Astrocyte of the spinal cord (primary cell): ENCODE results near the gene TRMT2A.
"Not testable (repeated sequence)": the region's sequence is repeated elsewhere in the genome, so short reads cannot be mapped to it uniquely, and the experiment has no call there.

ENCODE experiments used
- DNase-seq: peaks from one replicate; pipeline ENCODE4 v3.0.0; 2011; ENCODE audit warnings: low read depth, low spot score
- H3K4me3 ChIP-seq: 2 replicates; pipeline ENCODE4 v1.5.1; 2011; ENCODE audit warnings: low read depth, mild to moderate bottlenecking, low read length, moderate library complexity
- in situ Hi-C: cut with HindIII; loops from 2 replicates; pipeline ENCODE4 v1.10.0; 2017; ENCODE audit warnings: low sequenced_read_pairs
- TF ChIP-seq, protein P1 (sequence below): IDR thresholded peaks from 2 replicates; pipeline ENCODE4 v1.5.1; 2012; ENCODE audit warnings: low read depth, mild to moderate bottlenecking, low read length, inconsistent platforms

Gene TRMT2A

DNA sequence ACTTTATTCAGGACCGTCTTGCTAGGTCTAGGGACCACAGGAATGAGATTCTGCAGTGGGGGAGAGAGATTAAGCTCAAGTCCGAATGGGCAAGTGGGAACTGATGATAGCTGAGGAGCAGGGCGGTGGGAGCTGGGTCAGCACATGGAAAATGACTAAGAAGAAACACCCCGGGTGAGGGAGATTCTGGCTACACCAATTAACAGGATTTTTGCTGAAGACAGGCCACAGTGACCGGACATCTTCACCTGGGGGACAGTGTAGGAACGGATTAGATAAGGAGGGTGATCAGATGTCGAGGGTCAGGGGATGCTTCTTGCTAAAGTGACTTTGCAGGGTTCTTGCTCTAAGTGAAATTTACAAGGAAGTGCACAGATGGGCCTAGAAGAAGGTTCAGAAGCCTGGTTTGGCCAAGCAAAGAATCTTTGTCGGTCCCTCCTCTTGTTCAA lies 45.5 kb downstream of the TRMT2A start:
- in situ Hi-C loops: no loop called here
- no peak overlapping the region for H3K4me3 ChIP-seq
- DNase-seq: no peak
- TF ChIP-seq, protein P1, sequence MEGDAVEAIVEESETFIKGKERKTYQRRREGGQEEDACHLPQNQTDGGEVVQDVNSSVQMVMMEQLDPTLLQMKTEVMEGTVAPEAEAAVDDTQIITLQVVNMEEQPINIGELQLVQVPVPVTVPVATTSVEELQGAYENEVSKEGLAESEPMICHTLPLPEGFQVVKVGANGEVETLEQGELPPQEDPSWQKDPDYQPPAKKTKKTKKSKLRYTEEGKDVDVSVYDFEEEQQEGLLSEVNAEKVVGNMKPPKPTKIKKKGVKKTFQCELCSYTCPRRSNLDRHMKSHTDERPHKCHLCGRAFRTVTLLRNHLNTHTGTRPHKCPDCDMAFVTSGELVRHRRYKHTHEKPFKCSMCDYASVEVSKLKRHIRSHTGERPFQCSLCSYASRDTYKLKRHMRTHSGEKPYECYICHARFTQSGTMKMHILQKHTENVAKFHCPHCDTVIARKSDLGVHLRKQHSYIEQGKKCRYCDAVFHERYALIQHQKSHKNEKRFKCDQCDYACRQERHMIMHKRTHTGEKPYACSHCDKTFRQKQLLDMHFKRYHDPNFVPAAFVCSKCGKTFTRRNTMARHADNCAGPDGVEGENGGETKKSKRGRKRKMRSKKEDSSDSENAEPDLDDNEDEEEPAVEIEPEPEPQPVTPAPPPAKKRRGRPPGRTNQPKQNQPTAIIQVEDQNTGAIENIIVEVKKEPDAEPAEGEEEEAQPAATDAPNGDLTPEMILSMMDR: no peak

DNA sequence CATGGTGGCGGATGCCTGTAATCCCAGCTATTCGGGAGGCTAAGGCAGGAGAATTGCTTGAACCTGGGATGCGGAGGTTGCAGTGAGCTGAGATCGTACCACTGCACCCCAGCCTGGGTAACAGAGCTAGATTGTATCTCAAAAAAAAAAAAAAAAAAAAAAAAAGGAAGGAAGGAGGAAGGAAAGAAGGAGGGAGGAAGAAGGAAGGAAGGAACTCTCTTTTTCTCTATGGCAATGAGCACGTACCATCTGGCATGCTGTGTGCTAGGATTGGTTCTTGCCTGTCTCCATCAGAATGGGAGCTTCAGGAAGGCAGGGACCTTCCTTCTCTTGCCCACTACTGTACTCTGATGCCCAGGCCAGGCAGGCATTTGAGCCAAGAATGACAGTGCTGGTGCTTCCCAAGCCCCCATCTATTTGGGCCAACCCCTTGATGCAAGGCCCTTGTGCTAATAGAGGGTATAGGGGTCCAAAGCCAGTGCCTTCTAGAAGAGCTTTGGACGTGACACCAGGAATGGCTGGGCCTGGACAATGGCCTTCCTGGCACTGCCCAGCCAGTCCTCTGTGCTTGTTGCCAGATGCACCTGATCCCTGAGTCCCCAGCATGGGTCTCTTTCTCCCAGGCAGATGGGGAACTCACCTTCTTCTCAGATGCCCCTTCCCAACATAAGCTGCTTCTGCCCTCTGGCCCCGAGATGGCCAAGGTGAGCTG lies 47.5 kb downstream of the TRMT2A start:
- DNase-seq: no peak
- in situ Hi-C loops: no loop called here

DNA sequence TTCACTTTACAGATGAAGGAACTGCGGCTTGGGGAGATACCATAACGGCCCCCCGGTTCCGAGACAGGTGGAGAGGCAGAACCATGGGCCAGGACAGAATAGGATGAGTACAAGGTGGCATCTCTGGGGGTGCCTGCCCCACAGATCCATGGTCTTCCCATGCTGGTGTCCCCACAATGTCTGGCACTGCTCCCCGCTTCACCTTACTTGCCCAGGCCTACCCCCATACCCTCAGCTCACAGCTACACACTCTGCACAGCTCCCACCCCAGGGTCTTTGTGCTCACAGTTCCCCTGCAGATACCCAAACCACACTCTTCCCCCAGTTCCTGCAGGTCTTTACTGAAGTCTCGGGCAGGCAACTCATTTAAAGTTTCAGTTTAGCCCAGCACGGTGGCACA lies 48.4 kb downstream of the TRMT2A start:
- no peak for DNase-seq
- H3K4me3 ChIP-seq: no peak overlapping the region
- TF ChIP-seq, protein P1: no peak
- in situ Hi-C loops: no loop called here

More for the DNA sequence above, 47.5 kb downstream of the TRMT2A start:
- TF ChIP-seq, protein P1: no peak
- H3K4me3 ChIP-seq: no peak overlapping the region

DNA sequence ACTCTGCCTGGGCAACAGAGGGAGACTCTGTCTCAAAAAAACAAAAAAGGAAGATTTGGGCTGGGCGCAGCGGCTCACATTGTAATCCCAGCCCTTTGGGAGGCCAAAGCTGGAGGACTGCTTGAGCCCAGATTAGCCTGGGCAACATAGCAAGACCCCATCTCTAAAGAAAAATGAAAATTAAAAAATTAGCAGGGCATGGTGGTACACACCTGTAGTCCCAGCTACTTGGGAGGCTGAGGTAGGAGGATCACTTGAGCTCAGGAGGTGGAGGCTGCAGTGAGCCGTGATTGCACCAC lies 49.7 kb downstream of the TRMT2A start:
- in situ Hi-C loops, DNase-seq: not testable (repeated sequence)

DNA sequence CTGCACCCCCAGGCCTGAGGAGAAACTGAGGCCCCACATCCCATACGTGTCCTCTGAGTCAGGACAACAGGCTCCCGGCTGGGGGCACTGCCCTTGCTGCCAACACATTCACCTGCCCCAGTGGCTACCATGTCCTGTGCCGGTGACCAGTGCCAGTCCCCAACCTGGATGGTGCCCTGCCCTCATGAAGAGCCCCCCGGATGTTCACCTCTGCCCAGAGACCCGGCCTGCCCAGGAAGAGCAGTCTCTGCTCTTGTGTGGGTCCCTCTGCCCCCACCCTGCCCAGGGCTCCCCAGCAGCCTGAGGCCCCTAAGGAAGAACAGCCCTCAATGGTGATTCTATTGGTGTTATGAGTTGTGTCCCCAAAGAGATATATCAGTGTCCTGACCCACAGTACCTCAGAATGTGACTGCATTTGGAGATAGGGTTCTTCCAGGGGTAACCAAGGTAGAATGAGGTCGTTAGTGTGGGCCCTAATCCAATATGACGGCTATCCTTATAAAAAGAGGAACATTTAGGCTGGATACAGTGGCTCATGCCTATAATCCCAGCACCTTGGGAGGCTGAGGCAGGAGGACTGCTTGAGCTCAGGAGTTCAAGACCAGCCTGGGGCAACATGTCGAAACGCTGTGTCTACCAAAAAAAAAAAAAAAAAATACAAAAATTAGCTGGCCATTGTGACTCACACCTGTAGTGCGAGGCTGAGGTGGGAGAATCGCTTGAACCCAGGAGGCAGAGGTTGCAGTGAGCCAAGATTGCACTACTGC lies 50.2 kb downstream of the TRMT2A start:
- H3K4me3 ChIP-seq: no peak overlapping the region
- TF ChIP-seq, protein P1: no peak
- in situ Hi-C loops: no loop called here
- no peak for DNase-seq

More for the DNA sequence above, 49.7 kb downstream of the TRMT2A start:
- H3K4me3 ChIP-seq: not testable (repeated sequence)

DNA sequence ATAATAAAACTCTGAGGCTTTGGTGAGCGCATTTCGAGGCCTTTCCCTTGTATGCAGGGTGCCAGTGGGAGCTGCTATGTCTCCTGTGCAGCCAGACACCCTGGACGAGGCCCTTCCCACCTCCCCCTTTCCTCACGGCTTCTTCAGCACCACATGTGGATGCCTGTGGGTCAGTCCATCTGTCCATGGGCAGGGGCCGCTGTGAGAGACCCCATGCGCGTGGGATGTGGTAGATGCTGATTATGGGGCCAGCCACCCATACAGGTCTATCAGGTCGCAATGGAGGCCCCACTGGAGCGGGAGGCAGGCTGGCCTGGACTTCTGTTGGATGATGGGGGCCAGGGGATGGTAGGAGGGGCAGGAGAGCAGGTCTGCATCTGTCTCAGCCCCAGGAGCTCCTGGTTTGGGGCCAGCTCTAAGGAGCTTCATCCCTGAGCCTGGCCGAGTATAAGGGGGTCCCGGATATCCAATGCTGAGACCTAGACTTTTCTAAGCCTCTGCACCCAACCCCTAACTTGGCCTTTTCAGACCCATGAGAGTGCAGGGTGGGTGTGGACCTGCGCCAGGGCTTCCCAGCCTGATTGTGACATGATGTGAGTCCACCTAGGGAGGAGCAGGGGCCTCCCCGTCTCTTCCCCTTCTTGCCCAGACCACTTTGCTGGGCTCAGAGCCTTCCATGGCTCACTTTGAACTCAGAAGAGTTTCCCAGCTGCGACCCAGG lies 51.0 kb downstream of the TRMT2A start:
- in situ Hi-C loops: no loop called here
- H3K4me3 ChIP-seq: no peak overlapping the region
- TF ChIP-seq, protein P1: no peak
- DNase-seq: no peak
